ENCODE results near the gene ANKRD34C.
A peak's percentile ranks its signal among the peaks of the same experiment; 100 is the strongest.

ANKRD34C gene

DNA sequence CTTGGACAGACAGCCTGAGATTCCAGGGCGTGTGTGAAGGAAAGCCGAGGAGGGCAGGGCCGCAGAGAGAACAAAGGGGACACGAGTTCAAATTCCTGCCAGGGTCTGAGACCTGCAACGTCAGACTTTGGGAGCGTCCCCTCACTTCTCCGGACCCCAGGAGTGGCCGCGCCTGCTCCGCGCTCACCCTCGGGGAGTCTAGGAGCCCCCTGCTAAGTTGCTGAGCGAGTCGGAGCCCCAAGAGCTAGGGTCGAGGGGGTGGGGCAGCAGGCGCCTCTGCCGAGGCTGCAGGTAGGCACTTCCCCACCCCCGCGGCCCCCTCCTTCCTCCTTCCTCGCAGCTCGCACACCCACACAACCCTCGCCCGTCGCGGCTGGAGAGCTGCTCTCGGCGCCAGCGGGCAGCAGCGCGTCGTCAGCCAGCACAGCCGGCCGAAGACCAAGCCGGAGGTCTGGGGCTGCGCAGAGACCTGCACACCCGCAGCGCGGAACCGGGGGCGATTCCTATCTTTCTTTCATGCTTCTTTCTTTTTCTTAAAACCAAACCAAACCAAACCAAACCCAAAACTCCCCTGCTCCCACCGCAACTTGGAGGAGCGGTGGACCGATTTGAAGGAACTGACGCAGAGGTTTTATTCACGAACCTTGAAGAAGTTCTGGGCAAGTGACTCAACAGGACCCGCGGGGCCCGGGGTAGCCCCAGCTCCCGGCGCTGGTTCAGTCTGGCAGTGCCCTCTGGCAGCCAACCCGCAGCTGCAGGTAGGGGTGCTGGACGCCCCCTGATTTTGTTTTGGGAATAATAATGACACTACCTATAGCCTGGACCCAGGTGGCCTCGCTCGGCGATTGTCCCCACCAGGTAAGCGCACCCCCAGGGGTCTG, at the start of gene ANKRD34C:
Gene ANKRD34C (plus strand): TSS at position 352 of the 881 bp plus-strand sequence. CDS start 10,563 bp downstream, outside the sequence.
- DNase-seq, result no peak

DNA sequence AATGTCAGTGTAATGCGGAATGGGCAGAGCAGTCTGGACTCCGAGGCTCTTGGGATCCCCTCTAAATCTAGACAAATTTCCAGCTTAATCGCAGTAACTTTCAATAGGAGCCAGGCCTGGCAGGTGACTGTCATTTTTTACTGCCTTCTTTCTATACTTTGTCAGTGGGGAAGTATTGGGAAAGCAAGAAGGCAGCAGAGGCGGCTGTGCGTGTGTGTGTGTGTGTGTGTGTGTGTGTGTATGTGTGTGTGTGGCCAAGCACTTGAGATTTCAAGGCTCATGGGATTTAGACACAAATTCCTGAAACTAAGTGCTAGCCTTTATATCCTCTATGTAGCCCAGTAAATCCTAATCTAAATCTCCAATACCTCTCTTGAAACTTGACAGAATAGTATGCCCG, 49.3 kb upstream of the ANKRD34C start:
- no peak for DNase-seq

DNA sequence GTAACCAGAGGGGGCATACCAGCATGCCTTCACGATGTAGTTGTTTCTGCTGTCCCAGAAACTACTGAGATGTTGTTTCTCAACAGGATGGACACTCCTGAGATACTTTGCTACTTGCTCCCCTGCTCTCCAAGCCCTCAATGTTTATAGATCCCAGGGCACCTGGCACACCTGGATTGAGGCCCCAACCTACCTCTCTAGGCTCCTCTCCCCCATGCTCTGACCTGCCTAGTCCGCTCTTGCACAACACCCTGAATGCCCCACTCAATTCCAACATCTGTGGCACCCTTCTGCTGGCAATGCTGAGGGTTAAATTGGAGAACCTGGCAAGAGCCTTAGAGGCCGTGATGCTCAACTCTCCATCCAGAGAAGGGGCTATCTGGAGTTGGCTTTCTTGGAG, 42.5 kb upstream of the ANKRD34C start:
- DNase-seq, result no peak

DNA sequence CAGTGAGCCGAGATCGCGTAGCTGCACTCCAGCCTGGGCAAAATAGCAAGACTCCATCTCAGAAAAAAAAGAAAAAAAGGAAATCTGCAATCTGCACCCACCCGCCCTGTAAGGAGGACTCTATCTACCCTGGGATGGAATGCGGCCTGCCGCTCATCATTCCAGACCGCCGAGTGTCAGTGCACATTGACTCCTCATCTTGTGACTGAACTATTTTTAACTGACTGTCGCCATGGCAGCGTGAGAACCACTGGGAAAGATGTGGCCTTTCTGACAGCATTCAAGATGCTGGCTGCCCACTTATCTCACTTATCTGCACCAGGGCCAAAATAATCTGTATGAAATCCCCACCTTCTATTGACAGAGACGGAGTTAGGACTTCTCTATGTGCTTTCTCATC, 38.8 kb upstream of the ANKRD34C start:
- DNase-seq, result no peak

DNA sequence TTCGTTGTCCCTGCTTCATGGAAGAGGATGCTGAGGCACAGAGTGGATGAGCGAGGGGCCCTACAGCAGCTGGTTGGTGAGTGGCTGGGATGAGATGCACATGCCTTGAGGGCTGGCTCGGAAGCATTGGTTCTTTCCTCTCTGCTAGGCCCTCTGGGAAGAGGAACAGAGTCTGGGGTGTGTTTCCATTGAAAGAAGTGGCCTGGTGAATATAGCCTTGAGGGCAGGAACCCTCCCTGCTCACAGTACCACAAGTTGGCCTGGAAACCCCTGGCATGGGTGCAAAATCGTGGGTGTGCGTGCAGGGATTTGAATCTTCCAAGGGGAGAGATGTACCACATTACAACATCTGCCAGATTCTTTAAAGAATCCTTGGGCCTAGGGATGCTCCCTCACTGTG, 37.6 kb upstream of the ANKRD34C start:
- no peak for DNase-seq

DNA sequence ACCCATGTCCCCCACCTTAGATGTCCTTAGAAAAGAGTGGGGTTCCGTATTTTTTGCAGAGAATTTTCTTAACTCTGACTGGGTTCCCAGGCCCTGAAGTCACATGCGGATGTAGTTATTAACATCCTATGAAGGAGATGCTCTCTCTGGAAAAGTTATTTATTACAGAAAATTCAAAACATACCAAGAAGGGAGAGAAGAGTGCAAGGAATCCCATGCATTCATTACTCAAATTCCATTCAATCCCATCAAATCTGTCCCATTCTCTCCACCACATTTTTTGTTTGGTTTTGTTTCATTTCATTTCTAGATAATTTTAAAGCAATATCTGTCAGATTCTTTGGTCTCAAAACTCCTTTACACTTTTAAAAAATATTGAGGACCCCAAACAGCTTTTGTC, 34.3 kb upstream of the ANKRD34C start:
- DNase-seq, result no peak

DNA sequence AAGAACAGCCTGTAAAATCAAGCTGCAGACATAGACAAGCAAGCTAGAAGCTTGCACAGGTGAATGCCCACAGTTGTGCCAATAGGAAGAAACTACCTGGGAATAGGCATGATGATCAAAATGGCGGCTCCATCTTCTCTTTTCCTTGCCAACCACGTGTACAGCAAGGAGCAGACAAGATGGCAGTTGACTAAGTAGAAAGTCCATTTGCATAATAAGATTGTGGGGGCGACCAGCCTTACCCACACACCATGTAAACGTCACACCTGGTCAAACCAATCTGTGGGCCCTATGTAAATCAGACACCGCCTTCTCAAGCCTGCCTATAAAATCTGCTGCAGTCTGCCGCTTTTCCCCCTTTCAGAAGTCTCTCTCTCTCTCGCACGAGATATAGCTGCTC, 25.1 kb upstream of the ANKRD34C start:
- no peak for DNase-seq

DNA sequence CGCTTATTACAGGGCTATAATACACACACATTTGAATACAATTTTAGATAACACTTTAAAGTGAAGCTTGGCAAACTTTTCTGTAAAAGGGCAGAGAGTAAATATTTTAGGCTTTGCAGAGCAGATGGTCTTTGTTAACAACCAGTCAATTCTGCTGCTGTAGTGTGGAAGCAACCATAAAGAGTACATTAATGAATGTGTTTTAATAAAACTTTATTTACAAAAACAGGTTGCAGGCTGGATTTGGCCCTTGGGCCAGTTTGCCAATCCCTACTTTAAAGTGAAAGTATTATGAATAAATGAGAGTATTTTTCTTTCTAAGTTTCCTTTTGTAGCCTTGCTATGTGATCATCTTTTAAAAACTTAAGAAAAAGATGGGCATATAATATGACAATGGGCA, 20.7 kb upstream of the ANKRD34C start:
- no peak for DNase-seq

DNA sequence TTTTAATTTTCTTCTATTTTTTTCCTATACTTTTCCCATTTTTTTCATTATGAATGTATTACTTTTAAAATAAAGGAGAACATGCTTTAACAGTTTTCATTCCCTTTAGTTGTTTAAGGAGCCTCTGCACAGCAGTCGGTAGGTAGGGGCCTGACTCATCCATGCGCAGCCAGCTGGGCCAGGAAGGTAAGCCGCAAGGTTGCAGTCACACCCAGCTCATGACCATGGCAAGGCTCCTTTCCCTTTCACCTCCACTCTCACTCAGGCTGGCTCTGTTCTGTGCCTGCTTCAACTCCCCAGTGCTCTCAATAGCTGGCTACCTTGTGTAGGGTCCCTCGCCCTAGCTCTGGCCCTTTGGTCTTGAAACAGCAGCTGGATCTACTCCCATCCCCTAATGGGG, 17.4 kb upstream of the ANKRD34C start:
- no peak for DNase-seq

DNA sequence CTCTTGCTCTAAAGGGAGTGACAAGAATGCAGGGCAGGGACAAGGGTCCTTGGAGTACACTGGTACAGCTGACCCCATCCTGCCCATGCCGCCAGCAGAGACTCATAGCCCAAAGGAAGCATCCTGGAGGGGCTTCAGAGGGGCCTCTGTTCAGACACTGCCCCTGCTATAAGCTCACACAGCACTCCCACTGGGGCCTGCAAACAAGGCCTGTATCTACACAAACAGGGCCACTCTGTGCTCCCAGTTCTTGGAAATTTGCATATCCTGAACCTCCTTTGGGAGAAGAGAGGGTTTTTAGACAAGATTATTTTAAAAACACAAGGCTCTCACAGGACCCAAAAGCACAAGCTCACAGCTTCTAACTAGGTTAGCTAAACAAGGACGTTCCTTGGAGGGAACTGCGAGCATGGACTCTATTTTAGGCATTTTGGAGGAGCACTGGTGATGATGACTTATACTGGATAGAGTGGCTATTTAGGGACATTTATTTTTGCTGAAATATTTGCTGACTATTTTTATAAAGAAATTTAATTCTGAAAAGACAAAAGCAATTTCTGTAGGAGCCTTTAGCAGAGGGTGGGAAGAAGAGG, 16.4 kb upstream of the ANKRD34C start:
- DNase-seq, result no peak

DNA sequence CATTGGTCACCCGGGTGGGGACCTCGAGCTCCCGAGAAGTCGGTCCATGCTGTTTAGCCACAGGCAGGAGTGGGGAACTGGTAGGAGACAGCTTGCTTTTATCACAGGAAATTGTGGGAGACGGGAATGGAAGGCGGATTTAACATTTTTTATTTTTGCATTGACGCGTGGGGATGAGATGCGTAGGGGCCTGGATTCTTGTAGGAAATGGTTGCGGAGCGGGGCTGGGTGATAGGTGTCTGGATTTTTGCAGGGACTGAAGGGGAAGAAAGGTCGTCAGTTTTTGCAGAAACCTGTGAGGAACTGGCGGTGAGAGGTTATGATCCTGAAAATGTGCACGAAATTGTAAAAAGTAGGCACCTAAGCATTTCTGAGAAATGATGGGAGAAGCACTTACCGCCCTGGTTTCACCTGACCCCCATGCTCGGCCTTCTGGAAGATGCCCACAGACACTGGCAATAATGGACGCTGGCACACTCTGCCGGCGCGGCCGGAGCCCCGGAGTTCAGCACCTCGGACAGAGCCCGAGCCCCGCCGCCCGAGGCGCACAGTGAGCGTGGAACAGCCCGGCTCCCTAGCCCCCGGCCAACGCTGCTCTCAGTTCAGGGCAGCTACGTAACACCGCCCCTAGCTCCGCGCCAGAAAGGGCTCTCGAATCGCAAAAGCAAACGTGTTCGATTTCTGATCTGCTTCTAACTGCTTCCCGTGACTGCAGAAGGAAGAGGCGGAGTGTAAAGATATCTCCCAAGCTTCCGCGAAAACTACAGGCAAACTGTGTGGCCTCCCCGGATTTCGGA, 928 bp downstream of the ANKRD34C start:
- DNase-seq, result no peak

DNA sequence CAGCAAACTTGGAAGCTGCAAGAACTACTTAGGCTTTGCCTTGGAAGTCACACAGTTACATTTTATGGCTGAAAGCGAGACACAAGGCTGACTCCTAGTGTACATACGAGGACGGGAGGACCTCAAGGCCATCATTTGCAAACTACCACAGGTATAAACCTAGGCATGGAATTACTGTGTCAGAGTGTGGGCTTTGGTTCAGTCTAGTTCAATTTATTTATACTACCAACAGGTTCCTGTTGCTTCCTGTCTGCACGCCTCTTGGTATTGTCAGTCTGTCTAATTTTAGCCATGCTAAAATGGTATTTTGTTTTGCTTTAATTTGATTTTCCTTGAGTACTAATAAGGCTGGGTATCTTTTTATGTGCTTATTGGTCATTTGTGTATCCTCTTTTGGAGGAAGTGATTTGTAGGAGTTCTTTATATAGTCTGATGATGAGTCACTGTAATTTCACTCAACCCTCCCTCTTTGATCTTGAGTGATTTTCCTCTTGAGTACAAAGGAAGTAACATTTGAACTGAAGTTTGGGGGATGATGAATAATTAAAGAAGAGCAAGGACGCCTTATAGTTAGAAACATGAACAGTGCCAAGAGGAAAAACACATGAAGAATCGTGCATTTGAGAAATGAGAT, 8.2 kb downstream of the ANKRD34C start:
- no peak for DNase-seq

DNA sequence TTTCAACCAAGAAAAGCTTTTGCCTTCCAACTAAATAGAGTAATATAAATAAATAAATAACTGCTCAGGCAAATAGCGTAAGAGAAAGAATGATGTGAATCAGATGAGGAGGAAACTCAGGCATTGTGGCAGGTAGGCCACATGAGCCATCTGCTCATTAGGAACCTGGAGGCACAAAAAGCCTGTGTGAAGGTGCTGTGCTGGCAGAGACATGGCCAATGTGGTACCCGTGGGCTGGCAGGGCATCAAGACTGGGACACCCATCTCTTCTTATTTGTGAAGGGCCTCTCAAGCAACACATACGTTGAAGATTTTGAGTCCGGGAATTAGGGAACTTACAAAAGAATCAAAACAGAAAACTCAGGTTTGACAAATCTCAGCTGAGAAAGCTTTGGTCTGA, 9.5 kb downstream of the ANKRD34C start:
- no peak for DNase-seq

DNA sequence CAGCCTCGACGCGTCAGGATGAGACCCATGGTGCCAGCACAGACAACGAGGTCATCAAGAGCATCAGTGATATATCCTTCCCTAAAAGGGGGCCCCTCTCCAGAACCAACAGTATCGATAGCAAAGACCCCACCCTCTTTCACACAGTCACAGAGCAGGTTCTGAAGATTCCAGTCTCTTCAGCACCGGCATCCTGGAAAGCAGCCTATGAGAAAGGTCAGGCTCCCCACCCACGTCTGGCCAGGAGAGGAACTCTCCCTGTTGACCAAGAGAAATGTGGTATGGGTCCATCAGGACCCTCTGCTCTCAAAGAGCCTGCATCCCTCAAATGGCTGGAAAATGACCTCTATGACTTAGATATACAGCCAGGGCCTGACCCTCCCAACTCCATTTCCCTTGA, 11.6 kb downstream of the ANKRD34C start:
- no peak for DNase-seq

DNA sequence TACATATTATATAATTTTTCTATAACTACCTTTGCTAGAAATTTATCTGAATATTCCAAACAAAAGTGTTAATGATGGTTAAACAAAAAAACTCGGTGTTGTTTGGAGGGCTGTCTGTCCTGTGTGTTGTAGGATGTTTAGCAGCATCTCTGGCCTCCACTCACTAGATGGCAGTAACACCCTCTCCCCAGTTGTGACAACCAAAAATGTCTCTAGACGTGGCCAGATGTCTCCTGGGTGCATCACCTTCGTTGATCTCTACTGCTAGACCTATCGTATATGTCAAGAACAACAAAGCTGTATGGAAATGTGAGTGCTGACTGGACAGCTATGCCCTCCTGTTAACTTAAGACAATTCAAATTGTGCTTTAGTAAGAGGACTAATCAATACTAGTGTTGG, 14.1 kb downstream of the ANKRD34C start:
- no peak for DNase-seq

DNA sequence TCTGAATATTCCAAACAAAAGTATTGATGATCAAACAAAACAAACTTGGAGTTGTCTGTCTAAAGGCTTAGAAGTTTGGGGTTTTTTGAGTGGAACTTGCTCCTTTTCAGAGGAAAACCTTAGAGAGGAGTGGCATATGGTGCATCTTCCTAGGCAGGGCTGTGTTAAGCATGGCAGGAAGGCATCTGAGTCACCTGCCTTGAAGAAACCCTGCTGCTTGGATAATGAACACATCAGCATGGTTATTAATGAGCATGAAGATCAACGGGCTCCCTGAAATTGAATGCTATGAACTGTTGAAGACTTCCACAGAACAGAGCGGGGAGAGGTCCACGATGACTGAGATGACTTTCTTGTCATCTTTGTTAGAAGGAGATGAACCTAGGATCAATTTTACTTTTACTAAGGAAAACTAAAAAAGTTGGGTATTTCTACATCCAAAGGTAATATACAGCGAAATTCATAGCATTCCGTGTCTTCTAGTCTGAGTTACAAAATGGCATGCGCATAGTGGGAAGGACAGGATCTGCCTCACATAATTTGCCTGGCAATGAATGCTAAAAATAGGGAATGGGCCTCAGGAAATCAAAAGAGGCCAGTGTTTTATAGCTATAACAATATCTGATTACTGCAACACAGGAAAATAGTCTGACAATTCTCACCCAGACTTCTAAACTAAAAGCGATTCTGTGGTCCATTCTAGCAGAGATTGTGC, 16.8 kb downstream of the ANKRD34C start:
- DNase-seq, result no peak

DNA sequence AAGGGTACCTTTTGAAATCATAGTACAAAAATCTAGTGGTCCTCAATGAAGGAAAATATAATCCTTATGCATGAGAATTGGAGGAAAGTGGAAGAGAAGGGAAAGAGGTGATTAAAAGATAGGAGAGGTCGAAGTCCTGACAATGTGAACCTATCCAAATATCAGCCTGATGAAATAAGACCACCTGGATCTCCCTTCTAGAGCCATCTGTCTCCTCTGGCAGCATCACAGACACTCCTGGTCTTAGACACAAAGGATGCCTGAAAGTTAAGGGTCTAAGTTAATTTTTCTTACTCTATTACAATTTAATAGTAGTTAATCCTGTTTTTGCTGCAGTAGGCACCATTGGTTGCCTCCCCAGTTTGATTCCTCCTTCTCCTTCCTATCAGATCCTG, 17.3 kb downstream of the ANKRD34C start:
- no peak for DNase-seq

DNA sequence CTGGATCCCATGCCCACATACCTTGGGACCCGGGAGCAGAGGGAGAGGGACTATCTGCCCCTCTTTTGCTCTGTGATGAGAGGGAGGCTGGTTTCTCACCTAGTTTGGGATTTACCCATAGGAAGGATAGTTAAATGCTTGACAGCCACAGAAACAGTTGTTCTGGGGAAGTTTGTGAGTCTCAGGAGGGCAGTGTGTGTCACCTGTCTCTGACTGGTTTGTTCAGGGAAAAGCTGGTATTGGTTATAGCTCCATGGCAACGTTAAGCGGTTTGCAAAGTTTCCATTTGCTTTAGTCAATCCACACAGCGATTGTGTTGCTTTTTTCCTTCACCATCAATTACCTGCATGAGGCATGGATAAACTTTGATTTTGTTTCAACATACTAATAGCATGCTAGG, 24.7 kb downstream of the ANKRD34C start:
- no peak for DNase-seq

DNA sequence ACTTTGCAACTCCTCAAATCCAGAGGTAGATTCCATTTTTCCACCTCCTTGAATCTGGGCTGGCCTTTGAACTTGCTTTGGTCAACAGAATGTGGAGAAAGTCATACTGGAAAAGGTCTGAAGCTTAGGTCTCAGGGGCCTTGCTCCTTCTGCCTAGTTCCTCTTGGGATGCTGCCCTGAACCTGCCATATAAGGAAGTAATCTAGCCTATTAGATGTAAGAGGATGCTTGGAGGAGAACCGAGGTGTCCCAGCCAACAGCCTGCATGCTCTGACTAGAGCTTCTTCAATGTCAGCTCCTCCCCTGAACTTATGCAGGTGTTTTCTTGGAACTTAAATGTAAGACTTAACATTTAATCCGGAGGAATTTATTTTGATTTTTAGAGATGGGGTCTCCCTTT, 26.4 kb downstream of the ANKRD34C start:
- no peak for DNase-seq

DNA sequence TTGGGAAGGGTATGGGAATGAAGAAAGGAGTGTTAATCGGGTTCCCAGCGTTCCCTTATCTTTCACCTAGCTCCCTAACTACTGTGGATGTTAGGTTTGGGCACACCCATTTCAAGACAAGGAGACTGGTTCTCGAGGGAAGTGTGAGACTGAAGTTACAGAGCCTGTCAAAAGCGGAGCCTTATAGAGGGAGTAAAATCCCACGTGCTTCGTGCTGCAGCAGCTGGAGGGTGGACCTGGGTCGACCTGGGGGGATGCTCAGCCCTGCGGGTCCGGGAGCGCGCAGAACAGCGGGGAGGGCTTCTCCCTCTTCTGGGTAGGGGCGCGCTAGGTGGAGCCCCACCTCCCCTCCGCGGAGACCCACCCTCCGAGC, 28.1 kb downstream of the ANKRD34C start:
- DNase-seq, result no peak

DNA sequence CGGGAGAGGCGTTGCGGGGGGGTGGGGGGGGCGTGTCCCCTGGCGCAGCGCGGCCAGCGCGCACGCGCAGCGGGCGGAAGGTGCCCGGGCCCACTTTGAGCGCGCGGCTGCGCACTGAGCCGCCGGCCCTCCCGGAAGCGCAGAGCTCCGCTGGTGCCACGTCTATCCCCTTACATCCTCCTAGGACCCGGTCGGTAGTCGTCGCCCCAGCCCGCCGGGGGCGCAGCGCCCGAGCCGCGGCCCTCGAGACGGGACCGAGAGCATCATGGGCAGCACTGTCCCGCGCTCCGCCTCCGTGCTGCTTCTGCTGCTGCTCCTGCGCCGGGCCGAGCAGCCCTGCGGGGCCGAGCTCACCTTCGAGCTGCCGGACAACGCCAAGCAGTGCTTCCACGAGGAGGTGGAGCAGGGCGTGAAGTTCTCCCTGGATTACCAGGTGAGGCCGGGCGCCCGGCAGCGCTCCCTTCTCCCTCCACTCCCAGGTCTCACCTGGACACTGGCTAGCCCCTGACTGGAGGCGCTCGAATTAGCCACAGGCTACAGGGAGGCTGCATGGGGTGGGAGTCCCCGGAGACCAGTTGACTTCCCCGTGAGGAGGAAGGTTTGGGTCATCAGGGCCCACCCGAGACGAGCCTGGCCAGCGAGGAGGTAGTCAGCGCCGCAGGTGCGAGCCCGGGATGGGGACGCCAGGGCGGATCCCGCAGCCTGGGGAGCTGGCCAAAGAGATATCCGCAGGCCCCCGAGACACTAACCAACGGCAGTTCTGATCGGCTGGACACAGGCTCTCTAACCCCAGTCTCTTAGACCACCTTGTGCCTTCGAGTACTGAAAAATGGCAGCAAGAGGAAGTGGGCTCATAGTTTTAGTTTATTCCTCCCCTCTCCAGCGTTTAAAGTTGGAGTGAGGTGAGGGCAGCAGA, 28.7 kb downstream of the ANKRD34C start, which contains the start of gene TMED3:
Gene TMED3 (plus strand): TSS at position 128 of the 916 bp plus-strand sequence. CDS start 138 bp downstream, at position 266.
- DNase-seq, result peak; percentile 61
